ENCODE measurements around the gene NPC1L1. TPM values are rescaled to one million over a fixed set of nuclear protein-coding genes. Genes with fewer than 3 reads are reported as not detected.

NPC1L1 gene
- total RNA-seq, 1 experiment from 2014 or later, result 0.04 TPM

- no peaks in the 10 kb centered on the region for H3K9me3 ChIP-seq (ENCODE audit: low read length)
- no peaks in the 10 kb centered on the region for H3K27me3 ChIP-seq (ENCODE audit: low read length)
- DNase-seq (peak; percentile 98), ATAC-seq (peak; percentile 91)
- peak within 1 kb of the TSS; percentile 73 for H3K27ac ChIP-seq (ENCODE audit: low read length)
- peak within 1 kb of the TSS; percentile 88 for H3K4me3 ChIP-seq (ENCODE audit: low read length)
- ChIA-PET CTCF (interaction anchor here (0.9 kb wide), 1 partner anchor 8 kb away, joined by 6 read pairs; no protein-coding TSS in a partner anchor), POLR2A (ENCODE audit: unreplicated experiment) (interaction anchor here (0.6 to 1.0 kb wide), 4 partner anchors 8 to 55 kb away, joined by 4 to 6 read pairs (median 5); partner anchors contain the start of genes DDX56 and OGDH)
- intact Hi-C loops (cut with micrococcal nuclease), result no loop called here
- peaks cover 18% of the 10 kb centered on the region for H3K36me3 ChIP-seq (ENCODE audit: low read depth, low read length)
- H3K9ac ChIP-seq (ENCODE audit: low read length), result peak within 1 kb of the TSS; percentile 97
- BruUV-seq (replicated peaks), result no TSS peak
- peak within 1 kb of the TSS; percentile 86 for H2AFZ ChIP-seq (ENCODE audit: low read length)
- H3K4me1 ChIP-seq (ENCODE audit: insufficient read depth, low read length), result peaks cover 10% of the 10 kb centered on the region
- H3F3A ChIP-seq (ENCODE audit: low read length, unreplicated experiment), result no peaks in the 10 kb centered on the region
- no peaks in the 10 kb centered on the region for H4K20me1 ChIP-seq (ENCODE audit: low read length)
- H3K79me2 ChIP-seq (ENCODE audit: low read length), result peaks cover 38% of the 10 kb centered on the region
- peak within 1 kb of the TSS; percentile 87 for H3K4me2 ChIP-seq (ENCODE audit: low read length)
- no peaks in the 10 kb centered on the region for H3K9me2 ChIP-seq (replicated peaks; ENCODE audit: low read length)
- TF ChIP-seq EZH2 (IDR thresholded peaks at IDR 0.05; ENCODE audit: low read length, unreplicated experiment) (no peak), EZH2phosphoT487 (IDR thresholded peaks at IDR 0.05; ENCODE audit: borderline replicate concordance, low read length) (no peak), CTCF (conservative IDR thresholded peaks at IDR 0.05; ENCODE audit: low read depth, low read length) (no peak)
Measured at GRCh38 chr7:44581879-44582603, 40.9 kb upstream of the NPC1L1 start, which contains the start of gene TMED4. TMED4 (minus strand) TSS chr7:44582231; CDS start chr7:44582206, 25 bp downstream.

- no peaks in the 10 kb centered on the region for H3K9me3 ChIP-seq (ENCODE audit: low read length)
- no peaks in the 10 kb centered on the region for H4K20me1 ChIP-seq (ENCODE audit: low read length)
- CTCF ChIA-PET, result no interaction called here
- H3K27ac ChIP-seq (ENCODE audit: low read length), result peak overlapping the region; percentile 46
- H3K9ac ChIP-seq (ENCODE audit: low read length), result peak overlapping the region; percentile 97
- H3K4me3 ChIP-seq (ENCODE audit: low read length), result peak overlapping the region; percentile 88
- BruUV-seq (replicated peaks), result TSS peak; percentile 30
- peaks cover 38% of the 10 kb centered on the region for H3K79me2 ChIP-seq (ENCODE audit: low read length)
- no peaks in the 10 kb centered on the region for H3K27me3 ChIP-seq (ENCODE audit: low read length)
- peak; percentile 38 for DNase-seq
- intact Hi-C loops (cut with micrococcal nuclease), result no loop called here
- peak overlapping the region; percentile 54; the same call in 1 of the 2 replicates for H2AFZ ChIP-seq (ENCODE audit: low read length)
- no peaks in the 10 kb centered on the region for H3F3A ChIP-seq (ENCODE audit: low read length, unreplicated experiment)
- TF ChIP-seq EZH2 (IDR thresholded peaks at IDR 0.05; ENCODE audit: low read length, unreplicated experiment) (no peak), EZH2phosphoT487 (IDR thresholded peaks at IDR 0.05; ENCODE audit: borderline replicate concordance, low read length) (no peak), CTCF (conservative IDR thresholded peaks at IDR 0.05; ENCODE audit: low read depth, low read length) (no peak)
- H3K4me1 ChIP-seq (ENCODE audit: insufficient read depth, low read length), result peaks cover 10% of the 10 kb centered on the region
- ATAC-seq, result peak; percentile 27
- H3K4me2 ChIP-seq (ENCODE audit: low read length), result peak overlapping the region; percentile 87
- no peaks in the 10 kb centered on the region for H3K9me2 ChIP-seq (replicated peaks; ENCODE audit: low read length)
- POLR2A ChIA-PET (ENCODE audit: unreplicated experiment), result no interaction called here
- H3K36me3 ChIP-seq (ENCODE audit: low read depth, low read length), result peaks cover 18% of the 10 kb centered on the region
Measured at GRCh38 chr7:44580945-44581878, 40.1 kb upstream of the NPC1L1 start.
